ENCODE measurements around the gene PCDHB14.
"Not testable (repeated sequence)": the region's sequence is repeated elsewhere in the genome, so short reads cannot be mapped to it uniquely, and the experiment has no call there.

GRCh38 chr5:141214583-141214982 is 8.6 kb upstream of the PCDHB14 start:
- not testable (repeated sequence) for TF ChIP-seq CTCF, POLR2A (IDR thresholded peaks at IDR 0.05)

Data from thyroid gland (tissue), 4 donors.